Neural progenitor cell (in vitro differentiated cells): ENCODE data around the gene APC. TPM values are rescaled to one million over a fixed set of nuclear protein-coding genes. Genes with fewer than 3 reads are reported as not detected.

Experiments
- DNase-seq: peaks from one replicate; pipeline ENCODE4 v3.0.0-alpha.2; 2016; ENCODE audit warnings: low spot score
- H2AFZ ChIP-seq: fragments of 200-600 bp; sonication (generic); replicated peaks from 2 replicates; pipeline ENCODE4 v1.6.1; 2016; ENCODE audit warnings: antibody characterized with exemption
- H3F3A ChIP-seq: fragments of 200-600 bp; sonication (generic); 2 replicates; pipeline ENCODE4 v1.6.1; 2016; ENCODE audit warnings: antibody characterized with exemption, low read depth
- H3K27ac ChIP-seq: fragments of 200-600 bp; sonication (generic); 2 replicates; pipeline ENCODE4 v1.5.1; 2016; ENCODE audit warnings: mild to moderate bottlenecking
- H3K27me3 ChIP-seq: fragments of 200-600 bp; sonication (generic); 2 replicates; pipeline ENCODE4 v1.6.1; 2016; ENCODE audit warnings: mild to moderate bottlenecking, moderate library complexity
- H3K36me3 ChIP-seq: fragments of 200-600 bp; sonication (generic); 2 replicates; pipeline ENCODE4 v1.5.1; 2016
- H3K4me1 ChIP-seq: fragments of 200-600 bp; sonication (generic); 2 replicates; pipeline ENCODE4 v1.6.1; 2016; ENCODE audit warnings: mixed run types
- H3K4me2 ChIP-seq: fragments of 200-600 bp; sonication (generic); 2 replicates; pipeline ENCODE4 v1.6.1; 2016
- H3K4me3 ChIP-seq: fragments of 200-600 bp; sonication (generic); 2 replicates; pipeline ENCODE4 v1.5.1; 2016
- H3K79me2 ChIP-seq: fragments of 200-600 bp; sonication (generic); 2 replicates; pipeline ENCODE4 v1.6.1; 2016; ENCODE audit warnings: low read depth
- H3K9ac ChIP-seq: fragments of 200-600 bp; sonication (generic); 2 replicates; pipeline ENCODE4 v1.6.1; 2016
- H3K9me3 ChIP-seq: fragments of 200-600 bp; sonication (generic); 2 replicates; pipeline ENCODE4 v1.5.1; 2016; ENCODE audit warnings: low read depth
- H4K20me1 ChIP-seq: fragments of 200-600 bp; sonication (generic); 2 replicates; pipeline ENCODE4 v1.6.1; 2016; ENCODE audit warnings: low read depth
- H3K27ac Mint-ChIP-seq: 3 replicates; pipeline ENCODE4 v1.8.0; 2021; ENCODE audit warnings: mixed read lengths
- H3K27me3 Mint-ChIP-seq: 2 replicates; pipeline ENCODE4 v1.8.0; 2022; ENCODE audit warnings: low read depth, mild to moderate bottlenecking, inconsistent platforms, moderate library complexity, mixed read lengths; ENCODE audit not compliant: insufficient read depth
- H3K36me3 Mint-ChIP-seq: 3 replicates; pipeline ENCODE4 v1.8.0; 2021; ENCODE audit warnings: mixed read lengths
- H3K4me1 Mint-ChIP-seq: 3 replicates; pipeline ENCODE4 v1.8.0; 2021; ENCODE audit warnings: mixed read lengths
- H3K4me3 Mint-ChIP-seq: 3 replicates; pipeline ENCODE4 v1.8.0; 2021; ENCODE audit warnings: mild to moderate bottlenecking, moderate library complexity, mixed read lengths
- H3K9me3 Mint-ChIP-seq: 3 replicates; pipeline ENCODE4 v1.8.0; 2020; ENCODE audit warnings: mixed read lengths
- EZH2 ChIP-seq: fragments of 200-600 bp; sonication (generic); IDR thresholded peaks from 2 replicates; pipeline ENCODE4 v1.6.1; 2017; ENCODE audit warnings: antibody characterized with exemption, mild to moderate bottlenecking, moderate library complexity
- EZH2phosphoT487 ChIP-seq: fragments of 200-600 bp; sonication (generic); IDR thresholded peaks from 2 replicates; pipeline ENCODE4 v1.6.1; 2017; ENCODE audit warnings: antibody characterized with exemption
- total RNA-seq: library from RNA; depleted of rRNA; stranded (reverse); fragments of >200 nt; gene quantifications from 2 replicates; pipeline ENCODE4 v1.2.3, GENCODE V29; 2015; ENCODE audit warnings: low replicate concordance
- TF ChIP-seq, protein P1 (sequence below): fragments of 200-600 bp; sonication (generic); IDR thresholded peaks from 2 replicates; pipeline ENCODE4 v1.5.1; 2017; ENCODE audit warnings: antibody characterized with exemption, mild to moderate bottlenecking

Gene APC
- total RNA-seq, 1 donor from 2014 or later: 39.7 TPM

GRCh38 chr5:112878760-112879159, 141.1 kb downstream of the APC start:
- no peaks in the 10 kb centered on the region for H3K27me3 Mint-ChIP-seq
- Histone ChIP-seq H3K9me3 (no peaks in the 10 kb centered on the region), H3K9ac (no peak overlapping the region), H2AFZ (no peak overlapping the region), H4K20me1 (no peaks in the 10 kb centered on the region), H3K27ac (no peak overlapping the region), H3K27me3 (no peaks in the 10 kb centered on the region), H3K36me3 (no peaks in the 10 kb centered on the region), H3K4me2 (no peak overlapping the region), H3K4me3 (no peak overlapping the region), H3K79me2 (no peaks in the 10 kb centered on the region), H3F3A (no peaks in the 10 kb centered on the region), H3K4me1 (no peaks in the 10 kb centered on the region)
- no peak overlapping the region for H3K27ac Mint-ChIP-seq
- TF ChIP-seq EZH2 (no peak), EZH2phosphoT487 (no peak)
- TF ChIP-seq, protein P1, sequence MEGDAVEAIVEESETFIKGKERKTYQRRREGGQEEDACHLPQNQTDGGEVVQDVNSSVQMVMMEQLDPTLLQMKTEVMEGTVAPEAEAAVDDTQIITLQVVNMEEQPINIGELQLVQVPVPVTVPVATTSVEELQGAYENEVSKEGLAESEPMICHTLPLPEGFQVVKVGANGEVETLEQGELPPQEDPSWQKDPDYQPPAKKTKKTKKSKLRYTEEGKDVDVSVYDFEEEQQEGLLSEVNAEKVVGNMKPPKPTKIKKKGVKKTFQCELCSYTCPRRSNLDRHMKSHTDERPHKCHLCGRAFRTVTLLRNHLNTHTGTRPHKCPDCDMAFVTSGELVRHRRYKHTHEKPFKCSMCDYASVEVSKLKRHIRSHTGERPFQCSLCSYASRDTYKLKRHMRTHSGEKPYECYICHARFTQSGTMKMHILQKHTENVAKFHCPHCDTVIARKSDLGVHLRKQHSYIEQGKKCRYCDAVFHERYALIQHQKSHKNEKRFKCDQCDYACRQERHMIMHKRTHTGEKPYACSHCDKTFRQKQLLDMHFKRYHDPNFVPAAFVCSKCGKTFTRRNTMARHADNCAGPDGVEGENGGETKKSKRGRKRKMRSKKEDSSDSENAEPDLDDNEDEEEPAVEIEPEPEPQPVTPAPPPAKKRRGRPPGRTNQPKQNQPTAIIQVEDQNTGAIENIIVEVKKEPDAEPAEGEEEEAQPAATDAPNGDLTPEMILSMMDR: no peak
- DNase-seq: no peak
- H3K36me3 Mint-ChIP-seq: peaks cover 6% of the 10 kb centered on the region
- H3K9me3 Mint-ChIP-seq: no peaks in the 10 kb centered on the region
- H3K4me1 Mint-ChIP-seq: no peaks in the 10 kb centered on the region
- no peak overlapping the region for H3K4me3 Mint-ChIP-seq

DNA sequence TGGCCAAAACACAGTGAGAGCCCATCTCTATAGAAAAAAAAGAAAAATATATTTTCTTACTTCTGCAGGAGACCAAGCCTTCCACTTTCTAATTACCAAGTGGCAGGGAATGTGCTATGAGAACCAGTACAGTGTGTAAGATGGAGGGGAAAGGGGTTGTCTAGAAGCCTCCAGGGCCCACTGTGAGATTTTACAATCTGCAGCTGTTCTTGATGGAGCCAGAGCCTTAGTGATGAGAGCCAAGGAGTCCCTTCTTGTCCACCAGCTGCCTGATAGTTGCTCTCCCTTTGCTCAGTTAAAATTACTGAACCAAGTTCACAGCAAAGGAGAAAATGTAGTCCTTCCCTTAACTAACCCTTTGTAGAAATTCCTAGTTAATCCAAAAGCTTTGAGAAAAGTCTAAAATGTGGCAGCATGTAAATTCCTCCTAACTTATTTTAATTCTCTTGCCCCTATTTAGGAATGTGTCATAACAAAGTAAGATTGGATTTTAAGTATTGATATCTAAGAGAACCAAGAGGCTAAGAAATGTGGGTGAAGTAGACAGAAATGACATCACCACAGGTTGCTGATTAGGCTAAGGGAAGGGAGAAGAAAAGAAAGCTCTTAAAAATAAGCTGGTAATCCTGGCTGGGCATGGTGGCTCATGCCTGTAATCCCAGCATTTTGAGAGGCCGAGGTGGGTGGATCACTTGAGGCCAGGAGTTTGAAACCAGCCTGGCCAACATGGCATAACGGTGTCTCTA, 142.7 kb downstream of the APC start:
- no peaks in the 10 kb centered on the region for H3K36me3 ChIP-seq
- H3K4me1 ChIP-seq: peaks cover 5% of the 10 kb centered on the region
- no peaks in the 10 kb centered on the region for H3K79me2 ChIP-seq
- no peak overlapping the region for H3K9ac ChIP-seq
- no peaks in the 10 kb centered on the region for H3K9me3 ChIP-seq
- no peak overlapping the region for H3K27ac ChIP-seq
- no peaks in the 10 kb centered on the region for H3K27me3 Mint-ChIP-seq
- no peaks in the 10 kb centered on the region for H4K20me1 ChIP-seq
- H3K27me3 ChIP-seq: no peaks in the 10 kb centered on the region
- H3K4me3 Mint-ChIP-seq: no peak overlapping the region
- TF ChIP-seq, protein P1: no peak
- TF ChIP-seq EZH2 (no peak), EZH2phosphoT487 (no peak)
- H3K4me1 Mint-ChIP-seq: peaks cover 5% of the 10 kb centered on the region
- no peak overlapping the region for H3K27ac Mint-ChIP-seq
- H3F3A ChIP-seq: no peaks in the 10 kb centered on the region
- no peaks in the 10 kb centered on the region for H3K9me3 Mint-ChIP-seq
- no peak overlapping the region for H2AFZ ChIP-seq
- no peak for DNase-seq
- H3K4me3 ChIP-seq: no peak overlapping the region
- H3K4me2 ChIP-seq: no peak overlapping the region
- peaks cover 4% of the 10 kb centered on the region for H3K36me3 Mint-ChIP-seq

- H3K9me3 ChIP-seq: no peaks in the 10 kb centered on the region
- H3K4me3 ChIP-seq: no peak overlapping the region
- H3K27ac ChIP-seq: no peak overlapping the region
- H3K4me3 Mint-ChIP-seq: no peak overlapping the region
- no peak for DNase-seq
- no peaks in the 10 kb centered on the region for H3K79me2 ChIP-seq
- H3K36me3 Mint-ChIP-seq: peaks cover 17% of the 10 kb centered on the region
- TF ChIP-seq EZH2: no peak
- no peak for TF ChIP-seq EZH2phosphoT487
- TF ChIP-seq, protein P1: no peak
- H3F3A ChIP-seq: no peaks in the 10 kb centered on the region
- H3K27me3 Mint-ChIP-seq: no peaks in the 10 kb centered on the region
- peaks cover 6% of the 10 kb centered on the region for H3K4me1 ChIP-seq
- peaks cover 4% of the 10 kb centered on the region for H3K36me3 ChIP-seq
- no peaks in the 10 kb centered on the region for H3K9me3 Mint-ChIP-seq
- no peaks in the 10 kb centered on the region for H4K20me1 ChIP-seq
- no peak overlapping the region for H3K9ac ChIP-seq
- no peak overlapping the region for H3K4me2 ChIP-seq
- H3K27ac Mint-ChIP-seq: no peak overlapping the region
- no peaks in the 10 kb centered on the region for H3K27me3 ChIP-seq
- peaks cover 5% of the 10 kb centered on the region for H3K4me1 Mint-ChIP-seq
- no peak overlapping the region for H2AFZ ChIP-seq
Observed at GRCh38 chr5:112883192-112883591, 145.5 kb downstream of the APC start.
